HG03039 (cell line): ENCODE results near the gene HSF2.

Experiments used
- ATAC-seq: cut with Tn5 transposase; IDR thresholded peaks from one replicate; pipeline ENCODE4 v1.9.1; 2021; ENCODE audit warnings: mild to moderate bottlenecking, moderate library complexity; ENCODE audit not compliant: unreplicated experiment

Gene HSF2

GRCh38 chr6:122399055-122399347, 451 bp upstream of the HSF2 start:
- ATAC-seq = no peak

- ATAC-seq = peak; percentile 6
Observed at GRCh38 chr6:122400121-122400450, 634 bp downstream of the HSF2 start.

GRCh38 chr6:122400462-122401089, 1.1 kb downstream of the HSF2 start:
- no peak for ATAC-seq

GRCh38 chr6:122401104-122401503, 1.7 kb downstream of the HSF2 start:
- ATAC-seq = no peak

- ATAC-seq = no peak
Observed at GRCh38 chr6:122404444-122404843, 5.0 kb downstream of the HSF2 start.

- no peak for ATAC-seq
Observed at GRCh38 chr6:122405417-122405816, 6.0 kb downstream of the HSF2 start.

GRCh38 chr6:122406187-122406586, 6.7 kb downstream of the HSF2 start:
- ATAC-seq = no peak

- no peak for ATAC-seq
Observed at GRCh38 chr6:122407712-122408111, 8.3 kb downstream of the HSF2 start.

- ATAC-seq = no peak
Observed at GRCh38 chr6:122408240-122408639, 8.8 kb downstream of the HSF2 start.

GRCh38 chr6:122408702-122409458, 9.4 kb downstream of the HSF2 start:
- ATAC-seq = no peak

GRCh38 chr6:122412001-122412400, 12.5 kb downstream of the HSF2 start:
- no peak for ATAC-seq

GRCh38 chr6:122416825-122417224, 17.4 kb downstream of the HSF2 start:
- no peak for ATAC-seq

GRCh38 chr6:122422003-122422402, 22.6 kb downstream of the HSF2 start:
- ATAC-seq = no peak

- ATAC-seq = peak; percentile 95
Observed at GRCh38 chr6:122422614-122423267, 23.3 kb downstream of the HSF2 start.

GRCh38 chr6:122423734-122424133, 24.3 kb downstream of the HSF2 start:
- no peak for ATAC-seq

- no peak for ATAC-seq
Observed at GRCh38 chr6:122426597-122426996, 27.1 kb downstream of the HSF2 start.

- ATAC-seq = no peak
Observed at GRCh38 chr6:122428781-122429180, 29.3 kb downstream of the HSF2 start.

GRCh38 chr6:122429323-122429722, 29.9 kb downstream of the HSF2 start:
- ATAC-seq = no peak

GRCh38 chr6:122431780-122432179, 32.3 kb downstream of the HSF2 start:
- no peak for ATAC-seq

GRCh38 chr6:122432816-122433215, 33.4 kb downstream of the HSF2 start:
- no peak for ATAC-seq

GRCh38 chr6:122438975-122439374, 39.5 kb downstream of the HSF2 start:
- ATAC-seq = no peak

GRCh38 chr6:122445274-122445673, 45.8 kb downstream of the HSF2 start:
- ATAC-seq = no peak
